ENCODE measurements around the gene PNN. TPM values are rescaled to one million over a fixed set of nuclear protein-coding genes. Genes with fewer than 3 reads are reported as not detected.

Gene PNN
- total and polyA plus RNA-seq, 2 of the 8 experiments (the other 6 are each of a cell fraction or from before 2014, with no cell fraction given), result 27.5 to 121 TPM

GRCh38 chr14:39177168-39177545 lies 2.1 kb downstream of the PNN start:
- Histone ChIP-seq H3K23me2 (ENCODE audit: low read depth, low read length) (peaks cover 2% of the 10 kb centered on the region; the same call in 1 of the 2 replicates), H3K9me3 (ENCODE audit: insufficient read depth in 2 of 2, low read depth in 1 of 2, low read length in 1 of 2) (no peaks in the 10 kb centered on the region), H3K4me2 (ENCODE audit: insufficient read depth in 1 of 2, low read depth in 2 of 2, low read length in 2 of 2) (peak overlapping the region; percentile 69 to 79; a peak in 2 of 4 replicates), H3K56ac (replicated peaks; ENCODE audit: insufficient read length, low read depth, low read length) (no peak overlapping the region), H3K4me1 (replicated peaks in 1 of 4; ENCODE audit: control insufficient read depth in 3 of 4, insufficient read depth in 4 of 4, low read length in 3 of 4) (no peaks in the 10 kb centered on the region; a peak in 2 of 7 replicates), H4K5ac (ENCODE audit: insufficient read length, low read depth, low read length) (no peak overlapping the region), H2BK12ac (ENCODE audit: low read depth, low read length) (no peak overlapping the region), H3K23ac (ENCODE audit: insufficient read length) (no peak overlapping the region), H3K79me2 (ENCODE audit: control insufficient read depth in 1 of 2, insufficient read depth in 2 of 2, low read length in 2 of 2) (peaks cover 8 to 52% of the 10 kb centered on the region in 2 experiments), H4K20me1 (replicated peaks in 1 of 2; ENCODE audit: control insufficient read depth in 1 of 2, insufficient read depth in 2 of 2, low read length in 2 of 2) (peaks cover 5 to 7% of the 10 kb centered on the region in 2 experiments), H2BK20ac (ENCODE audit: low read length) (no peak overlapping the region), H3K36me3 (ENCODE audit: control insufficient read depth in 2 of 4, insufficient read depth in 4 of 4, low read length in 3 of 4) (peaks cover 36 to 64% (median 54%) of the 10 kb centered on the region in 4 experiments), H2AK5ac (ENCODE audit: low read depth, low read length) (no peak overlapping the region), H2BK5ac (ENCODE audit: low read depth, low read length) (no peak overlapping the region), H2BK120ac (replicated peaks; ENCODE audit: low read depth, low read length) (no peak overlapping the region), H3K4me3 (ENCODE audit: extremely low read depth in 1 of 4, insufficient read depth in 2 of 4, low read depth in 3 of 4, low read length in 4 of 4) (peak overlapping the region in 1 of 4 experiments; percentile 95; a peak in 2 of 8 replicates), H3K79me1 (ENCODE audit: low read depth, low read length) (no peaks in the 10 kb centered on the region; the same call in none of the 2 replicates), H3K4ac (replicated peaks; ENCODE audit: insufficient read length, low read depth, low read length) (no peak overlapping the region), H3K14ac (ENCODE audit: insufficient read length) (no peak overlapping the region), H3K27ac (ENCODE audit: low read depth, low read length) (no peak overlapping the region; the same call in 1 of the 2 replicates), H3K27me3 (replicated peaks in 1 of 4; ENCODE audit: control insufficient read depth in 3 of 4, extremely low read depth in 1 of 4, insufficient read depth in 3 of 4, low read length in 3 of 4) (no peaks in the 10 kb centered on the region), H3K9ac (replicated peaks in 1 of 4; ENCODE audit: extremely low read depth in 1 of 4, low read depth in 3 of 4, low read length in 3 of 4) (peak overlapping the region in 2 of 4 experiments; percentile 20 to 38; a peak in 1 of 7 replicates), H4K8ac (ENCODE audit: extremely low read depth, insufficient read depth, low read length) (peak overlapping the region; percentile 57; the same call in 1 of the 2 replicates), H2AFZ (ENCODE audit: low read length) (no peak overlapping the region), H3K18ac (ENCODE audit: extremely low read depth, low read length) (no peak overlapping the region), H4K91ac (replicated peaks; ENCODE audit: insufficient read length, low read length) (no peak overlapping the region), H2BK15ac (ENCODE audit: low read length) (no peak overlapping the region)
- DNase-seq (ENCODE audit: low read depth in 1 of 2, low spot score in 2 of 2), result no peak
- ChIA-PET CTCF (ENCODE audit: partially characterized antibody) (no interaction called here), POLR2A (ENCODE audit: partially characterized antibody) (interaction anchor here (0.5 to 5.4 kb wide), 11 partner anchors 12 to 125 kb away, joined by 3 to 82 read pairs (median 5); partner anchors contain the start of genes GEMIN2 and SEC23A)
- WGBS, 2 experiments (ENCODE audit: extremely low coverage in 1 of 2, insufficient coverage in 1 of 2, insufficient read length in 1 of 2, insufficient replicate concordance in 2 of 2, low coverage in 1 of 2, low lambda C conversion rate in 2 of 2, missing lambda C conversion rate in 1 of 2), result 95% methylated on average over 9 of the region's 9 CpGs; no CpG with 5 or more reads in 1 of the 2 experiments
- no peak for FAIRE-seq
- no peak for TF ChIP-seq GTF2F1 (IDR thresholded peaks at IDR 0.05; ENCODE audit: borderline replicate concordance, low read depth, low read length)
- TF ChIP-seq HDAC6 (IDR thresholded peaks at IDR 0.05; ENCODE audit: low read depth, low read length), result no peak
- no peak for TF ChIP-seq JUN (IDR thresholded peaks at IDR 0.05; ENCODE audit: low read depth, low read length)
- TF ChIP-seq SUZ12 (IDR thresholded peaks at IDR 0.05; ENCODE audit: low read length), result no peak
- 0 out of 3 replicates have a peak, but pooled peaks of 1 of the 2 experiments have one; percentile 3 for TF ChIP-seq POLR2A (IDR thresholded peaks at IDR 0.05; ENCODE audit: control extremely low read depth in 1 of 2, low read depth in 2 of 2, low read length in 2 of 2)
- TF ChIP-seq PHF8 (conservative IDR thresholded peaks at IDR 0.05; ENCODE audit: low read depth, low read length), result no peak
- TF ChIP-seq, protein P1, sequence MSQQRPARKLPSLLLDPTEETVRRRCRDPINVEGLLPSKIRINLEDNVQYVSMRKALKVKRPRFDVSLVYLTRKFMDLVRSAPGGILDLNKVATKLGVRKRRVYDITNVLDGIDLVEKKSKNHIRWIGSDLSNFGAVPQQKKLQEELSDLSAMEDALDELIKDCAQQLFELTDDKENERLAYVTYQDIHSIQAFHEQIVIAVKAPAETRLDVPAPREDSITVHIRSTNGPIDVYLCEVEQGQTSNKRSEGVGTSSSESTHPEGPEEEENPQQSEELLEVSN (IDR thresholded peaks at IDR 0.05), result no peak
- TF ChIP-seq POLR2AphosphoS5 (IDR thresholded peaks at IDR 0.05; ENCODE audit: low read depth, low read length), result peak; percentile 70; the same call in 1 of the 2 replicates
- TF ChIP-seq CEBPB (IDR thresholded peaks at IDR 0.05; ENCODE audit: low read depth, low read length), result no peak
- TF ChIP-seq KDM1A (IDR thresholded peaks at IDR 0.05; ENCODE audit: borderline replicate concordance, low read length), result no peak
